ENCODE results near the gene TRPM3.

TRPM3 gene

DNA sequence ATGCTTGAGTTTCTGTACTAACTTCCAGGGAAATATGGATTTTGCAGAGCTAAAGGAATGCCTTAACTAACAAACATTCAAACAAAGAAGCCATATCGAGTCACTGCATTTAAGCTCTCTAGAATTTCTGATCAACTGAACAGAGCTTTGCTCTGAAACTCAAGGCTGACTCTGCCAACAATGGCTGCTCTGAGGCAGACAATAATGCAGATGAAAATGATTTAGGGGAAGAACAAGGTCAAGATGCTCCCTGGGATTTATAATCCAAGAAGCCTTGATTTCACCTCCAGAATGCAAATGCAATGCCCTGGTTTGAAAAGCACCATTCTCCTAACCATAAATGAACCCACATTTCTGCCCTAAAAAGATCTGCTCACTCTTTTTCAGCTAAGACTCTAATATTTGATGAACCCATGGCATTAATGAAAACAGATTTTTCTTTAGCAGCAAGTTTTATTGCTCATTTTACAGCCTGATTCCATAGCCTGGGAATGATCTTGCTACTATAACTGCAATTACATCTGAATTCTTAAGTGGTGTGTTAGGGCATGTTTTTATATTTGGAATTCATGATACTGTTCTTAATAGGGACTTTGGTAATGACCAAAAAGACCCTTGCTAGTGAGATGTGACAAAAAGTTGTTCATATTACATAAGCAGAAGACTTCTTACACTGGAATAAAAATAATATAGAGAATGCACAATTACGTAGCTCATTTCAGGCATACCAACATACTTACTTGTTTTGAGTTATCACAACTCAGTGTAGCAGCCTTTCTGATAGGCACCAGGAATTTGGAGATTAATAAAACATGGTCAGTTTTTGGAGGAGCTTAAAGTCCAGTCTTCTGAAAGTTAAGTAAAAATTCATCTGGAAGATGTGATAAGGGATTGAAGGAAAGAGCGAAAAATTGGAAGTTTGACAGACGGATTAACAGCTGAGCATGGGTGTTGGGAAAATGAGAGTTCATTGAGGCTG is 169.4 kb downstream of the TRPM3 start:
- H3K27ac ChIP-seq, result no peak overlapping the region
- no peak for DNase-seq (ENCODE audit: low read depth, low spot score)

DNA sequence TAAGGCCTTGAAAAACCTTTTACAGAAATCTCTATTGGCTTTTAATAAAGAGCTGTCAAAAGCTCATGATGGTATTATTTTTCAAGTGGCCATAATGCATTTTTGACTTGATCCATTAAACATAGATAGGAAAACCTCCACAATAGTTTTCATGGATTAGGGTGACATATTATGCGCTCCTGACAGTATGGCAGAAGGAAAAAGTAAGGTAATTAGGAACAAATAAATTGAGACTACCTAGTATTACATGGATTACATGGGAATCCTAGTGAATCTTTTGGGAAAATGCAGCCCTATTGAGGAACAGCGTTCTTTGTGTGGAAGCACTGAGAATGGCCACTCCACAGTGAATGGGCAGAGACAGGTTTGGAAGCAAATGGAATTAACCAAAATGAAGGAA is 171.2 kb downstream of the TRPM3 start:
- H3K27ac ChIP-seq, result no peak overlapping the region
- DNase-seq (ENCODE audit: low read depth, low spot score), result no peak

DNA sequence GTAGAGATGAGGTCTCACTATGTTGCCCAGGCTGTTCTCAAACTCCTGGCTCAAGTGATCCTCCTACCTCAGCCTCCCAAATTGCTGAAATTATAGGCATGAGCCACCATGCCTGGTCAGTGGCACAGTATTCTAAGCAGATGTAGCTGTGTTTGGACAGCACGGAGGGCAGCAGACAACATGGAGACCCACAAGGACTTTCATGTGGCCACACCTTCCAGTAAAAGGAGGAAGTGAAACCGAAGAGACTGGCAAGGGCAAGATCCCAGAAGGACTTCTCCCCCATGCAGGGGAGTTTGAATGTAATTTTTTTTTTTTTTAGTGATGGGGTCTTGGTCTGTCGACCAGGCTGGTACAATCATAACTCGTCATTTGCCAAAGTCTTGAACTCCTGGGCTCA is 172.2 kb downstream of the TRPM3 start:
- DNase-seq (ENCODE audit: low read depth, low spot score), result no peak
- no peak overlapping the region for H3K27ac ChIP-seq

DNA sequence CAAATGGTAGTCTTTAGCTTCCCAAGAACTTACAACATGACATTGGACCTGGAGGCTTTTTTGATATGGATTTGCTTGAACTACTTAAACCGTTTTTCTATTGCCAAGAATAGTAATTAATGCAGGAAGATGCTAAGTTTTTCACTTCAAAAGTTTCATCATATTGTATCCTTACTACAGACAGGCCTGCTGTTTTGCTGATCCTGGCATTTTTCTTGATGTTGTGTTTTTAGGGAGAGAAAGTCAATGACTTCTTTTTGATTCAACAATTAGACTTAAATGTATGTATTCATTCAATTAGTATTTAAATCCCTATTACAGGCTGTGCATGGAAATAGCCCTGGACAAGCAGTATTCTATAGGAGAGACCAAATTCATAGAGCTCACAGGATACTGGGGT is 172.7 kb downstream of the TRPM3 start:
- no peak overlapping the region for H3K27ac ChIP-seq
- DNase-seq (ENCODE audit: low read depth, low spot score), result no peak

DNA sequence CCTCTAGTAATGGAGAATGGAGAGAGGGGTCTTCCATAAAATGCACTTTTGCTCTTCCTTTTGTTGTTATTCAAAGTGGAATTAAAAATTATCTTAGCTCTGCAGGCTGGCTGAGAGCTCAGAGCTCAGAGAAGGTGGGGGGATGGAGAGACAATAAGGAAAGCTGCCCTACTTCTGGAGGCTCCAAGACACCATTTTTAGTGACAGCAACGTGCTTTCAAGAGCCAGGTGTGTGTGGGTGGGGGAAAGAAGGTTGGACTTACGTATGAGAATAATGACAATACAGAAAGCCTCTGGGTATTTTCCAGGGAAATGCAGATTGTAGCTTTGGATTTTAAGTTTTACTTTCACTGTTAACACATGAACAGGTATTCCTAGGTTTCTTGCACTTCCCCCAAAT is 173.9 kb downstream of the TRPM3 start:
- DNase-seq (ENCODE audit: low read depth, low spot score), result no peak
- no peak overlapping the region for H3K27ac ChIP-seq

DNA sequence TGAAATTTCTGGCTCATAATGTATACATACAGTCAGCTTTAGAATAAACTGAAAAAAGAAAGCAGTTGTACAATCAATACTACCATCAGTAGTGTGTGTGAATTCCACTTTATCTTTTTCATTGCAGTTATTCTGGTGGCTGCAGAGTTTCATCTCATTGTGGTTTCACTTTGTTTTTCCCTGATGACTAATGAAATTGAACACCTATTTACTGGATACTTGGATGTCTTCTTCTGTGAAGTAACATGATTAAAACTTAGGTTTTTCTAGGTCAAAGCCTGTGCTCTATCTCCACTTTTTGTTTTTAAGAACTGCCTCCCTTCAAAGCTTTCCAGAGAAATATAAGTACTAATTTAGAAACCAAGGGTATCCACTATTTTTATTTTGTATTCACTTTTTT is 174.3 kb downstream of the TRPM3 start:
- H3K27ac ChIP-seq, result no peak overlapping the region
- no peak for DNase-seq (ENCODE audit: low read depth, low spot score)

DNA sequence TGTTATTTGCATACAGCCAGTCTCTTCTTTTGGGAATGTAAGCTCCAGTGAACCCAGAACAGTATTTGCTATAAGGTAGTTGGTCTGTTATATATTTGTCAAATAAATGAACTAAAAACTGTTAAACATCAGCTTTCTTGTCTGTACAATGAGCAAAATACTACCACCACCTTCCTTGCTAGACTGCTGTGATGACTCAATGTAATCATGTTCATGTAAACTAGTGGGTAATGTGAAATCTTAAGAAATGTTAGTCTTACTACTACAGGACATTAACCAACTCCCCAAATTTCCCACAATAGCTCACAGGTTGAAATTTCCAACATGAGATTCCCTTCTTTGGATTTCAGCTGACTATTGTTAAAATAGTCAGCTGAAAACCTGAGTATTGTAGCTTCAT is 176.1 kb downstream of the TRPM3 start:
- no peak overlapping the region for H3K27ac ChIP-seq
- DNase-seq (ENCODE audit: low read depth, low spot score), result no peak

DNA sequence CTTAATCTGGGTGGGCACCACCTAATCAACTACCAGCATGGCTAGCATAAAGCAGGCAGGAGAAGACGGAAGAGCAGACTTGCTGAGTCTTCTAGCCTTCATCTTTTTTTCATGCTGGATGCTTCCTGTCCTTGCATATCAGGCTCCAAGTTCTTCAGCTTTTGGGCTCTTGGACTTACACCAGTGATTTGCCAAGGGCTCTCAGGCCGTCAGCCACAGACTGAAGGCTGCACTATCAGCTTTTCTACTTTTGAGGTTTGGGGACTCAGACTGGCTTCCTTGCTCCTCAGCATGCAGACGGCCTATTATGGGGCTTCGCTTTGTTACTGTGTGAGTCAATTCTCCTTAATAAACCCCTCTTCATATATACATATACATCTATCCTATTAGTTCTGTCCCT is 180.2 kb downstream of the TRPM3 start:
- DNase-seq (ENCODE audit: low read depth, low spot score), result no peak
- H3K27ac ChIP-seq, result no peak overlapping the region

DNA sequence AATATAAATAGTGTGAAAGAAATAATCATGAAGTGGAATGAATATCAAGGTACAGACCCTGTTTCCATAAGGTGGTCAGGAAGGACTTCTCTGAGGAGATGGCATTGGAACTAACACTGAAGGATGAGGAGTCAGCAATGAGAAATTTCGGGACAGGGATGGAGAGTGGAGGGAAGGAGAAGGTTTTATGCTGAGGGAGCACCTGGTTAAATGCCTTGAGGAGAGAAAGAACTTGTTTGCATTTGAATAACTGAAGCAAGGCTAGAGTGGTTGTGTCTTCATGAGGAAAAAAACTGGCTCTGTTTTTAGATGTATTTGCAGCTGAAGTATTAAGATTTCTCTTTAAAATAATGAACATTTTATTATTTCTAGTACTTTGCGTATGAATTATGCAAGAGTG is 180.8 kb downstream of the TRPM3 start:
- DNase-seq (ENCODE audit: low read depth, low spot score), result no peak
- H3K27ac ChIP-seq, result no peak overlapping the region

DNA sequence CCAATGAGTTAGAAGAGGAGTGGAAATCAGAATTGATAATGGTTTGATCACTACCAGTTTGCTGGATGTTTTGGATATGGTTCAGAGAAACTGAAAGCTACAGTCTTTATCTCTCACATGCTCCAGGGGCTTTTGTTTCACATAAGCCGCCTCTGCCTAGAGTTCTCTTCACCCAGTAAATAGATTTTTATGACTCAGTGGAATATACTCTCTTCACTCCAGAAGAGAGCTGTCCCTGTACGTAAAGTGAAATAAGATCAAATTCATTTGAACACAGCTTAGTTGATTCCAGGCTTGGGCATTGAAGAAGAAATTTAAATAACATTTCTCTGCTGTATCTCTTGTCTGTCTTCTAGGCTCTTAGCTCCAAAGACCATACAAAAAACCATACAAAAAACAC is 184.9 kb downstream of the TRPM3 start:
- no peak overlapping the region for H3K27ac ChIP-seq
- no peak for DNase-seq (ENCODE audit: low read depth, low spot score)

DNA sequence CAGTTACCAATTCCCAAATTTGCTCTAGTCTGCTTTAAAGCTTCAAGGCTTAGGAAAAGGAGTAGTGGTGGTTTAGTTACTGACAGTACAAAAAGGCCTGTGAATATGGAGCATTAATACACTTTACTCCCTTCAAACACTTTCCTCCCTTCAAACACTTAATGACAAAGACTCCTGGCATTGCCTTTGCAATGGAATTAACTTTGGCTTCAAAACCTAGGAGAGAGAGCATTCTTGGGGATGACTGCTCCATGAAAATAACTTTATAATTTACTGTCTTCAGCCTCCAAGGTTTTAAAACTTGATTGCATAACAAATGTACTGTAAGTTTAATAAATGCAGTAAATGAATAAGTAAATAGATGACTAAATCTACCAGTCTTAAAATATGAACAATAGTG is 185.6 kb downstream of the TRPM3 start:
- H3K27ac ChIP-seq, result no peak overlapping the region
- no peak for DNase-seq (ENCODE audit: low read depth, low spot score)

DNA sequence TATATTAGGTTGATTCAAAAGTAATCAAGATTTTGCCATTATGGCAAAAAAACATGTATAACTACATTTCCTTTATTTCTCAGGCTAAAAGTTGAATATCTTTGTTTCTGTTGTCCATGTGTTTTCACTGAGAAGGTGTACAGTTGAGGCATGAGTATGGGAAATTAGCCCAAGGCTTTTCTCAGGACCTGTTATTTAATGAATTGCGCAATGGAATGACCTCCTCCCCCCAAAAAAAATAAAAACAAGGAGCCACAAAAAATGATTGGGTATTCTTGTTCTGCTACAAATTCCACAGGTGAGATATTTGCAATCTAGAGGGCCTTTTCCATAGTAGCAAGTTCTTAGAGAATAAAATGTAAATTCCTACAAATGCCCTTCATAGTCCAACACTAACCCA is 186.8 kb downstream of the TRPM3 start:
- no peak for DNase-seq (ENCODE audit: low read depth, low spot score)
- H3K27ac ChIP-seq, result no peak overlapping the region

DNA sequence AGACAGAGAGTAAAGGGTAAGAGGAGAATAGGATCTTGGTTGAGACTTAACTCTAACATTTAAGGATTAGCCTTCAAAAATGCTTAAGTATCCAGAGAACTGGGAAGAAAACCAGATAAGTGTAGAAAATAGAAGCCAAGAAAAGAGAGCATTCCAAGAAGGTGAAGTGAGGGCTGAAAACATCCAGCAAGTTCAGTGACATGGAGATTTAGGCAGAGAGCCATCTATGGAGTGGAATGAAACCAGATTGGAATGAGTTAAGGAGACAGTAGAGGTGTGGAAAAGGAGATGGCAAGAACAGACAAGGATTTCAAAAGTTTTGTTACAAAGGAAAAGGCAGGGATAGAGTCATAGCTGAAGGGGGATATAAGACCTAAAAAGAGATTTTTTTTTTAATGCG is 188.1 kb downstream of the TRPM3 start:
- H3K27ac ChIP-seq, result no peak overlapping the region
- DNase-seq (ENCODE audit: low read depth, low spot score), result no peak

DNA sequence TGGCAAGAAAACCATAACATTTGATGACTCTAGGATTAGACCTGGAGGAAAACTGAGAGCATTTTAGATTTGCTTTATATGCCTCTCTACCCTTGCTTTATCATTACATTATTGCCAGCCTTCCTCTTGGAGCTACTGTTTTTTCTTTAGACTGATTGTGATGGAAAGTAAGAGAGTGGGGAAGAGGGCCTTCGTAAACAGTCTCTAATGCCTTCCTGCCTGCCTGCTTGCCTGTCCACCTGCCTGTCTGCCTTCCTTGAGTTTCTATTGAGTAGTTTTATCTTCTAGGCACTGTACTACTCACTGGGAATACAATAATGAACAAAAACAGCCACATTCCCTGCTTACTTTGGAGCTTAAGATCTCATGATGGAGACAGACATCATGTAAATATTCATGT is 189.3 kb downstream of the TRPM3 start:
- H3K27ac ChIP-seq, result no peak overlapping the region
- no peak for DNase-seq (ENCODE audit: low read depth, low spot score)

DNA sequence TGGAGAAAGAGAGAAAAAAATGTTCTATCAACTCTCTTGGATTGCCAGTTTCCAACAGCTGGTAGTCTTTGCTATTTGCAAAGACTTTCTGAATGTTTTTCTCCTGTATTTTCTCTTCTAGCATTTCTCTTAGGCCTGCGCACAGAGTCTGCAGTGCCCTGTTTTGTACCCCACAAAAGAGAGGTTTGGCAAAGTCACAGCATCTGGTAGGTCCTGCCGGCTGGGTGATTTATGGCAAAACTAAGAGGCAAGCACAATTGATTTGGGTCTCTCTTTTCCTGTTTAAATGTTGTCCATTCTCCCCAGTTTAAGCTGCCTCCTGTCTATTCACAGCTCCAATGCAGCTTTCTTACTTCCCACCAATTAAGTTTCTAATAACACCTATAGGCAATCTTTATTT is 193.9 kb downstream of the TRPM3 start:
- H3K27ac ChIP-seq, result no peak overlapping the region
- DNase-seq (ENCODE audit: low read depth, low spot score), result no peak

DNA sequence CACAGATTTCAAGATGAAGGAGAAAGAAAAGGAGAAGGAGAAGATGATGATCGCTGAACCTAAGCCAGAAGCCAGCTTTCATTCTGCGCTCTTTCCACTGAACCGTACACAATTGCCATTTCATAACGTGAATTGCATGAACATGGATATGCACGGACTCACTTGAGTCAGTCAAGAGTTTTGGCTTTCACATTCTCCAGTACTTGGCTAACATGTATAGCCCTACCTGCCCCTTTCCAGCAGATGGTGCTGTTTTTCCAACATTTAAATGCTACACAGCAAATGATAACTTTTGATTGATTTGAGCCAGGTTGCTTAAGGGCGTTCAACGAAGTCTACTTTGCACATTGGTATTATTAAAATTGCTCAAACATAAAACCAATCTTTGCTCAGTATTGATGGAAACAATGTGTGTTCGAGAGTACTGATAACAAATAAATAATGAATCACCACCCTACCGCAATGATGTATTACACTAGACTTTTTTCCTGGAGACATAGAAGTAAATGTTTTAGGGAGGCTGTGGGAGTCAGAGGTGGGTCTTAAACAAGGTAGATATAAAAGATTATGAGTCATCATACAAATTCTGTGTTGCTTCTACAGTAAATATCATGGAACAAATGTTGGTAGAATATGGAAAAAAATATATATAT is 196.4 kb downstream of the TRPM3 start:
- H3K27ac ChIP-seq, result no peak overlapping the region
- DNase-seq (ENCODE audit: low read depth, low spot score), result no peak

DNA sequence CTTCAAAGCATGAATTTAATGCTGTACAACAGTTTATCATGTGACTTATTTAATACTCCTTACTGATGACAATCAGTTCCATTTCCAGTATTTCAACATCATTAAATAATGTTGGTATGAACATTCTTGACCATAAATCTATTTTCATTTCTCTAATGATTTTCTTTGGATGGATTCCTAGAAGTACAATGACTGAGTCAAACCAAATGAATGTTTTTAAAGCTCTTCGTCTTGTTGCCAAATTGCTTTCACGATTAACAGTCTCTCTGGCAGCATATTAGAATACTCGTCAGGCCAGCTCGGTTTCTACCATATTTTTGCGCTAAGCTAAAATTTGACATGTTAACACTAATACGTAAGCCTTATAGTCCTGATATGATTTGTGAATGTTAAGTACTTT is 197.0 kb downstream of the TRPM3 start:
- no peak for DNase-seq (ENCODE audit: low read depth, low spot score)
- H3K27ac ChIP-seq, result no peak overlapping the region

DNA sequence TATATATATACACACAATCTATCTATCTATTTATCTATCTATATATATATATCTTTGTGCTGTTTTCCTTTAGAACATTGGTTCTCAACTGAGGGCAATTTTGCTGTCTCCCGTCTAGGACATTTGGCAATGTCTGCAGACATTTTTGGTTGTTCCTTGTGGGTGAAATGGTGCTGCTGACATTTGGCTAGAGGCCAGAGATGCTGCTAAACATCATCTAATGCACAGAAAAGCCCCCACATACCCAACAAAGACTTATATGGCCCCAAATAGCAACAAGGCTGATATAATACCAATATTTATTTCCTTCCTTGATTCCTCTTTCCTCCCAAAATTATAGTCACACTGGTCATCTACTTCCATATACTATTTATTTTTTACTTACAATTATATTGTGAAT is 197.5 kb downstream of the TRPM3 start:
- no peak for DNase-seq (ENCODE audit: low read depth, low spot score)
- H3K27ac ChIP-seq, result no peak overlapping the region

DNA sequence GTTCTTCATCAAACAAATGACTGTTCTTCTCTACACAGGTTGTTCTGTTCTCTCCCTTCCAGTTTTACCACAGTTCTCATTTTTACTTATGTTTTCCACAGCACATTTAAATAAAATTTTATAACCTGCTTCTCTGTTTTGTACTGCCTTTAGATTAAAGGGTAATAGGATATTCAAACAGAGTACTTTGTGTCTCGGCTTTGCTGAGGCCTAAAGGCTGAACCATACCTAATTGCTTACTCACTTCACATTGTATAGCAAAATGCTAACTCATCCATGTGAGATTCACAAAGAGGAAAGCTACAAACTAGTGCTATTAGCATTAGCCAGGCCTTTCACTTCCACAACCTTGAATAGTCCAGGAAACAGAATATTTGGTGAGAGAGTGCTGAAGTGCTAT is 200.3 kb downstream of the TRPM3 start:
- DNase-seq (ENCODE audit: low read depth, low spot score), result no peak
- peak overlapping the region; percentile 2 for H3K27ac ChIP-seq

DNA sequence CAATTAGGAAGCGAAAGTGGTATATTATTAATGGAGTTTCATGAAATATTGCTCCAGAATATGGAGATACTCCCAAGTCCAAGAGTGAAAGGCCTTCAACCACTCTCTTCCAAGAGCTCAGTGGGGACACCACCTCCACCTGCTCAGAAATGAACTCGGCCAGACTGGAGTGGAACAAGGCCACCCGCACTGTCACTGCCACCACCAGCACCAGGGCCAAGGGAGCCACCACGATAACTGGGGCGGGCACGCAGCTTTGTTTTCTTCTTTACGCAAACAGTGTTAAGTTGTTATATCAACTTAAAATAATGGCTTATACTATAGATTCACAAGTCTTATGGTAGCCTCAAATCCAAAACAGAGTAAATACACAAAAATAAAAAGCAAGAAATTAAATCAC is 204.1 kb downstream of the TRPM3 start:
- DNase-seq (ENCODE audit: low read depth, low spot score), result no peak
- no peak overlapping the region for H3K27ac ChIP-seq

DNA sequence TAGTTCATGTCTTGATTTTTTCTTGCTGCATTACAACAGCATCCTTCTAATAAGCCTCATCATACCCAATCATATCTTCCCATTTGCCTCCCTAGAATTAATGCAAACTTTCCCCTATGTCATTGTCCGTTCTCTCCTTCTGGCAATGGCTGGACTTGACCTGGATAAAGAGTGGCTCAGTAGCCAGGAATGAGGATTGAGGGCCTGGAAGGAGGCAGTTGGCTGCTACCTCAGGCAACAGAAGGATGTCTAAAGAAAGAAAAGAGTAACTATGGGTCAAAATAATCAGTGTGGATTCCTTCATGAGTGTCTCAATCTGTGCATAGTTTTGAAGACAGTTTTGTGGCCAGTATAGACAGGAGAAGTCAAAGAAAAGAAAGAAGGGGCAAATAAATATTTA is 209.6 kb downstream of the TRPM3 start:
- H3K27ac ChIP-seq, result no peak overlapping the region
- no peak for DNase-seq (ENCODE audit: low read depth, low spot score)

DNA sequence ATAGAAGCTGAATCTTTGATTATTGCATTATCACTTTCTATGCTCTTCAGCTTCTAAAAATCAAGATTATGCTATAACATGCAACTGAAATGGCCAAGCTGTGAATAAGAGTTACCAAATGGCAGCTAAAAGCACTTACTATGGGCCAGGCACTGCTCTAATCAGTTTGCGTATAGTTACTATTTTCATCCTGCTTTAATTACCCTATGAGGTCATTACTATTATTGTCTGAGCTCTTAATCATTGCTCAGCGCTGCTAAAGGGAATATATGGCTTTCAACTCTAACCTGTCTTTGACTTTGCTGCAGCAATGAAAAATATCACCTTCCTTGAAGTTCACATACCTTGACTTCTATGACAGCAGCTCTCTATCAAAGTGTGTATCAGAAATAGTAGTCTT is 210.8 kb downstream of the TRPM3 start:
- no peak for DNase-seq (ENCODE audit: low read depth, low spot score)
- H3K27ac ChIP-seq, result no peak overlapping the region

Data from epithelial cell of prostate (primary cell).